GM18520 (cell line): ENCODE data around the gene PALM3.

Experiments
- ATAC-seq: cut with Tn5 transposase; IDR thresholded peaks from one replicate; pipeline ENCODE4 v1.9.1; 2021; ENCODE audit not compliant: unreplicated experiment

The PALM3 gene

DNA sequence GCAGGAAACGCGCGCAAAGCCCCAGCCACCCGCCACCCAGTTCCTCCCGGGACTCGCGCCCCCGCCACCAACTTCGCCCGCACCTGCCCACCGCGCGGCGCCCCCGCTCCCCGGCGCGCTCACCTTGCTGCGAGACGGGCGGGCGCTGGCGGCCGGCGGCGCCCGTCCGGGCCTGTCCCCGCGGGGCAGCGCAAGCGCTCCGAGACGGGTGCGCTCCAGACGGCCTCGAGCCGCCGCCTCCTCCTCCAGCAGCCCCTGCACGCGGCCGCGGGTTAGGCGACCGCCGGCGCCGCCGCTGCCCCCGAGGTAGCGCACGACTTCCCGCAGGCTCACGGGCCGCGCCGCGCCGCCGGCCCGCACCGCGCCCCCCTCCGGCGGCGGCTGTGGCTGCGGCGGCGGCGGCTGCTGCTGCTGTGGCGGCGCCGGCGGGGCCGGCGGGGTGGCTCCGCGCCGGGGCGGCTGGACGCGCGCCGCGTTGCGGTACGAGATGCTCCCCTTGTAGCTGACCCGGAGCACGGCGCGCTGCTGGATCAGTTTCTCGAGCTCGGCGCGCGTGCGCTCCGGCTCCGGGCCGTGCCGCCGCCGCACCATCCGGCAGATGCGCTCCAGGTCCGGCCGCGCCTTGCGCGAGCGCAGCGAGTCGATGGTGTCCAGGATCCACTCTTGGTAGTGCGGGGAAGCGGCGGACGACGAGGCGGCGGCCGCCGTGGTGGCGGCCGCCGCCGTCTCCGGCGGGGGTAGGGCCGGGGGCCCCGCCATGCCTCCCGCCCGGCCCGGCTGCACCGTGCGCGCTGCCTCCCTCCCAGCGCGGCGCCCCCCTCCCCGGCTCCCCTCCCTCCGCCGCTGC, 28.0 kb upstream of the PALM3 start:
- no peak for ATAC-seq

GRCh38 chr19:14089412-14089661, 27.5 kb upstream of the PALM3 start:
- no peak for ATAC-seq

DNA sequence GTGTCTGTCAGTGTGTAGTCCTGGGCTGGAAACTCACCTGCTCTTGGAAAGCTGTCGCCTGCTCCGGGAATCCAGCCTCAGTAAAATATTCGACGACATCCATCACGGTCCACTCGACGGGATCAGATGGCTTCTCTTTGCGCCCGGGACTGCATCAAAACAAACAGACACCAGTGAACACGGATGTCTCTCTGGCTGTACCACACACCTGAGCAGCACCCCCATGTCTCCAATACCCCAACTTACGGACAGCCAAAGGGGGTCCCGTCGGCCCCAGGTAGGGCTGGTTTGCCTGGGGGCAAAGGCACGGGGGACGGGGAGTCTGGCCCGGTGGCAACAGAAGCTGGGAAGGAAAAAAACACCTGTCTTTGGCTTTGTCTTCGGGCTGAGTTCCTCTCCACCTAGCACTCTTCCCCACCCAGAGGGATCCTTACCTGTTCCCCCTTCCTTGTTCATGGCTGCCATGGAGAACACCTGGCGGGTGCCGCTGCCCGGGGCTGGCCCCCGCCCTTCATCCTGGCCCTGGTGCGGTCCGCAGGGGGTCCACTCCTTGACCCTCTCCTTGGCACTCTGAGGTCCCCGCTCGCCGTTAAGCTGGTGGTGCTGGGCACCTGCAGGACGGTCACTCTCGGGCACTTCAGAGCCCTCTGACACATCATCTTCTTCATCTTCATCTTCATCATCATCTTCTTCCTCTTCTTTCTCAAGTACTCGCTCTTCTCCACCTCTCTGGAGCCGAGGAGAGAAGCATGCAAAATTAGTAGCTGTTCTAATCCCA, 26.9 kb upstream of the PALM3 start:
- no peak for ATAC-seq

- ATAC-seq = no peak
Observed at GRCh38 chr19:14086098-14086497, 24.2 kb upstream of the PALM3 start.

DNA sequence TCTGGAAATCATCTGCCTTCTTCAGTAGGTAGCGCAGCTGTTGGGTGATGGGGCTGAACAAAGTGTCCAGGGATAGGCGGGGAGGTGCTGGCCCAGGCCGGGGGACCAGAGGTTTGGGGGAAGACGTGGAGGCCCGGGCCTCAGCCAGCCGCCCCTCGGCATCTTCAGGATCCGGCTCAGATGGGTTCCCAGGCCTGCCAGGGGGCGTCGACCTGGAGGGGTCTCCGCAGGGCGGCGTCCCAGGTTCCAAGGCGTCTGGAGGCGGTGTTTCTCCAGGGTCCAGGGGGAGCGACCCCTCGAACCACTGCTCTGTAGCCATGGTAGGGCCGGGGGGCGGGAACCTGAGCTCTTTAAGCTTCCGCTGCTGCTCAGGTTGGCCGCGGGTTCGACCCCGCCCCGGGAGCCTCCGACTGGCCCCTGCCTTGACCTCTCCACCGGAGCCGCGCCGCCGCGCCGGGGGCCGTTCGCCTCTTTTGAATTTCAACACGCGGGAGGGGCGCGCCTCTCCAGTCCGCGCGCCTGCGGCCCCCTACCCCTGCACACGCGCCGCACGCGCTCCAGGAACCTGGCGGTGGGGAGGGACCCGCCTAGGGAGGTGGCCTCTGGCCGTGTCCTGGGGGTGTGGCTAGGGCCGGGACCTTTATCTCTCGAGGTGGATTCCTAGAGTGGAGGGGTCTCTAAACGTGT, 23.6 kb upstream of the PALM3 start, which contains the start of gene C19orf67:
Gene C19orf67, minus strand, starts transcription at position 475 of the 687 bp plus-strand sequence. Its CDS starts 156 bp downstream, at position 319.
- no peak for ATAC-seq

GRCh38 chr19:14082675-14082960, 20.7 kb upstream of the PALM3 start:
- no peak for ATAC-seq

GRCh38 chr19:14081797-14082674, 20.2 kb upstream of the PALM3 start:
- peak; percentile 13 for ATAC-seq

- peak; percentile 84 for ATAC-seq
Observed at GRCh38 chr19:14080887-14081796, 19.3 kb upstream of the PALM3 start.

GRCh38 chr19:14078411-14078810, 16.5 kb upstream of the PALM3 start:
- no peak for ATAC-seq

DNA sequence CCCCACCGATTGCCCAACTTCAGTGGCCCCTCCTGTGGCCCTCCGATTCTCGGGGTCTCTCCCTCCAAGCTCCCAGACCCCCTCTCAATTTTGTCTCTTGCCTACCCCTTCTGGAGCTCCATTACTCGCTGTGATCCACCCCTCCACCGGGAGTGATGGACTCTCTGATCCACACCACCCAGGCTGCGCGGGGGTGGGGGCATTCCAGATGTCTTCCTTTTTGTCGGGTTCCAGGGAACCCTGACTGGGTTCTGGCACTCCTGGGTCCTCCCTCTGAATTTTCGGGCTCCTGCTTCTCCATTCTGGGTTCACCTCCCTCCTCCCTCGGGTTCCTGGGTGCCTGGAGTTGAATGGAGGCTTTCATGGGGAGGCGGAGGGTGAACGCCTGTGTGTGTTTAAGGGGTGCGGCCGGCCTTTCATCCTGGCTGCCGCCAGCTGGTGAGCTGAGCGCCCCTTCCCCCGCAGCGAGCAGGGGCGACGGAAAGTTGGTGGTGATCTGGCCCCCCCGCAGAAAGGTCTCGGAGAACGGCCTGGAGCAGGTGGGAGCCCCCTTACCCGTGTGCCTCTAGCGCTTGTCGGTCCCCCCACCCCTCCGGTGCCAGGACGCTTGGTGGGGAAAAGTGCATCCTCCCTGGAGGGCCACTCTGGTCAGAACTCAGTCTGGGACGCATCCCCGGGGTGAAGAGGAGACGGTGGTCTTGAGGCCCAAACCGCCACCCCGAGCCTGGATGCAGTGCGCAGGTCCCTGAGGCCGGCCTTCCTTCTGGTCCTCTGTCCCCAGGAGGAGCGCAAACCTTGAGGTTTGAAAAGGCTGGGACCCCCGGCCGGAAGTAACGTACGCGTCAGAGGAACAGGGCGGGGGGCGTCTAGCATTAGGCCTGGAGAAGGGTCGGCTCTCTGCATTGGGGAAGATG, 12.3 kb upstream of the PALM3 start:
- no peak for ATAC-seq

- ATAC-seq = peak; percentile 39
Observed at GRCh38 chr19:14073261-14073924, 11.5 kb upstream of the PALM3 start.

GRCh38 chr19:14072535-14073260, 10.8 kb upstream of the PALM3 start, which contains the start of gene MISP3:
Gene MISP3 (plus strand): TSS chr19:14072786. CDS start chr19:14073310, 524 bp downstream.
- no peak for ATAC-seq

GRCh38 chr19:14070268-14071050, 8.6 kb upstream of the PALM3 start:
- ATAC-seq = no peak

GRCh38 chr19:14066134-14066533, 4.3 kb upstream of the PALM3 start:
- ATAC-seq = no peak

- ATAC-seq = no peak
Observed at GRCh38 chr19:14063105-14063504, 1.2 kb upstream of the PALM3 start.

DNA sequence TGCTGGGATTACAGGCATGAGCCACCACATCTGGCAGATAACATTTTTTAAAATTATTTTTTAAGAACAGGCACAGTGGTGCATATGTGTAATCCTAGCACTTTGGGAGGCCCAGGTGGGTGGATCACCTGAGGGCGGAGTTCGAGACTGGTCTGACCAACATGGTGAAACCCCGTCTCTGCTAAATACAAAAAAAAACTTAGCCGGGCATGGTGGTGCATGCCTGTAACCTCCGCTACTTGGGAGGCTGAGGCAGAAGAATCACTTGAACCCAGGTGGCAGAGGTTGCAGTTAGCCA, 631 bp upstream of the PALM3 start:
- no peak for ATAC-seq
